PC-9 (cell line): ENCODE data around the gene RAG2.

Experiments
- EZH2 ChIP-seq: fragments of 200-600 bp; sonication (generic); IDR thresholded peaks from 2 replicates; pipeline ENCODE4 v1.8.0; 2017; ENCODE audit warnings: antibody characterized with exemption, low read depth
- TF ChIP-seq, protein P1 (sequence below): fragments of 200-600 bp; sonication (generic); conservative IDR thresholded peaks from 2 replicates; pipeline ENCODE4 v1.6.1; 2017; ENCODE audit warnings: mixed run types, antibody characterized with exemption, mild to moderate bottlenecking, moderate library complexity

DNA sequence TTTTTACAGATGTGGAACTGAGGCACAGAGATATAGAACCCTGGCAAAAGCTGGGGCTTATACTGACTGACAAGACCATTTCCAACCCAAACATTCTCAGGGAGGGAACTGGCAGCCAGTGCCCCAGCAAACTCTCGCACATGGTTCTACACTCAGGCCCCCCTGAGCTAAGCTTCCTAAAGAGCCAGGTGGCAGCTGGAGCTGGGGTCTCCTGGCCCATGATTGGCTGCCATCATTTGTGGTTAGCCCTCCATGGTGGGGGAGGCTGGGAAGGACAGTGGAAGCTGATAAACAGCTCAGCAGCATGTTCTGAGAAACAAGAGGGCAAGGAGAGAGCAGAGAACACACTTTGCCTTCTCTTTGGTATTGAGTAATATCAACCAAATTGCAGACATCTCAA, 30.3 kb downstream of the RAG2 start, which contains the start of gene RAG1:
- TF ChIP-seq, protein P1, sequence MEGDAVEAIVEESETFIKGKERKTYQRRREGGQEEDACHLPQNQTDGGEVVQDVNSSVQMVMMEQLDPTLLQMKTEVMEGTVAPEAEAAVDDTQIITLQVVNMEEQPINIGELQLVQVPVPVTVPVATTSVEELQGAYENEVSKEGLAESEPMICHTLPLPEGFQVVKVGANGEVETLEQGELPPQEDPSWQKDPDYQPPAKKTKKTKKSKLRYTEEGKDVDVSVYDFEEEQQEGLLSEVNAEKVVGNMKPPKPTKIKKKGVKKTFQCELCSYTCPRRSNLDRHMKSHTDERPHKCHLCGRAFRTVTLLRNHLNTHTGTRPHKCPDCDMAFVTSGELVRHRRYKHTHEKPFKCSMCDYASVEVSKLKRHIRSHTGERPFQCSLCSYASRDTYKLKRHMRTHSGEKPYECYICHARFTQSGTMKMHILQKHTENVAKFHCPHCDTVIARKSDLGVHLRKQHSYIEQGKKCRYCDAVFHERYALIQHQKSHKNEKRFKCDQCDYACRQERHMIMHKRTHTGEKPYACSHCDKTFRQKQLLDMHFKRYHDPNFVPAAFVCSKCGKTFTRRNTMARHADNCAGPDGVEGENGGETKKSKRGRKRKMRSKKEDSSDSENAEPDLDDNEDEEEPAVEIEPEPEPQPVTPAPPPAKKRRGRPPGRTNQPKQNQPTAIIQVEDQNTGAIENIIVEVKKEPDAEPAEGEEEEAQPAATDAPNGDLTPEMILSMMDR, result no peak
- no peak for TF ChIP-seq EZH2
